ENCODE measurements around the gene STK11IP.
"Not testable (repeated sequence)": the region's sequence is repeated elsewhere in the genome, so short reads cannot be mapped to it uniquely, and the experiment has no call there.

STK11IP gene

DNA sequence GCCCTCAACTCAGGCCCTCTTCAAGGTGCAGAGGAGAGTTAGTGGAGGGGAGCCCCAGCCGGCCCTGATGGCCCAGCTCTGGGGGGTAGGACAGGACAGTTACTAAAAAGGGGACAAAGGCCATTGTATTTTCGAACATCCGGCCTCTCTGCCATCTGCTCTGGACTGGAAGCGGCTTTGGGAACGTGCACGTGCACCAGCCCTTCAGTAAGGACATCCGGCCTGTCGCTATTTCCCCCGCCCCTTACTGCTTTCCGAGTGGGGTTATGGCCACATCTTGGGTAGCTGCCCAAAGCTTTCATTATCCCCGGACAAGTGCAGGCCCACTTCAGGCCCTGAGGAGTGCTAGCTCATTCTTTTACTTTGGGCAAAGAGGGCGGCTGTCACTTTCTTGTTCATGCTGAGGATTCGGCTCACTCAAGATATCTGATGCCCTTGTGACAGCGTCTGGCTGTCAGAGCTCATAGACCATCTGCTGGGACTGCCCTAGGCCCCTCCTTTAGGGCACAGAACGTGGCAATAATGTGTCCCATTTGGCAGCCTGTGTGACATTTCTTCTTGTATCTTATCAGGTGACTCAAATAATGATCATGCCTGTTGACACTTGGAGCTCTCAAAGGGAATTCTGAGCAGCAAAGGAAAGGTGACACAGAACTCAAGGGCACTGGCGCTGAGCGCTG lies 47.3 kb downstream of the STK11IP start:
- Histone ChIP-seq H3K9ac (ENCODE audit: low read depth, low read length) (no peak overlapping the region), H3K4me3 (ENCODE audit: low read depth, low read length) (no peak overlapping the region), H3K27ac (ENCODE audit: low read depth, low read length) (peak overlapping the region; percentile 65), H3K9me3 (ENCODE audit: control insufficient read depth, insufficient read depth, low read length) (no peaks in the 10 kb centered on the region), H3K4me1 (ENCODE audit: control insufficient read depth, insufficient read depth, low read length) (peaks cover 15% of the 10 kb centered on the region), H3K36me3 (ENCODE audit: control insufficient read depth, insufficient read depth, low read length) (no peaks in the 10 kb centered on the region; the same call in 1 of the 2 replicates), H3K27me3 (ENCODE audit: control insufficient read depth, insufficient read depth, low read length) (peaks cover 6% of the 10 kb centered on the region)

- Histone ChIP-seq H3K4me3 (ENCODE audit: low read depth, low read length) (no peak overlapping the region), H3K4me1 (ENCODE audit: control insufficient read depth, insufficient read depth, low read length) (peaks cover 15% of the 10 kb centered on the region), H3K27ac (ENCODE audit: low read depth, low read length) (no peak overlapping the region), H3K9me3 (ENCODE audit: control insufficient read depth, insufficient read depth, low read length) (no peaks in the 10 kb centered on the region), H3K36me3 (ENCODE audit: control insufficient read depth, insufficient read depth, low read length) (no peaks in the 10 kb centered on the region; the same call in 1 of the 2 replicates), H3K9ac (ENCODE audit: low read depth, low read length) (no peak overlapping the region), H3K27me3 (ENCODE audit: control insufficient read depth, insufficient read depth, low read length) (peaks cover 6% of the 10 kb centered on the region)
Observed at GRCh38 chr2:219645631-219646527, 48.2 kb downstream of the STK11IP start.

- Histone ChIP-seq H3K27me3 (ENCODE audit: control insufficient read depth, insufficient read depth, low read length) (peaks cover under 1% of the 10 kb centered on the region; the same call in 1 of the 2 replicates), H3K4me3 (ENCODE audit: low read depth, low read length) (no peak overlapping the region), H3K36me3 (ENCODE audit: control insufficient read depth, insufficient read depth, low read length) (no peaks in the 10 kb centered on the region), H3K9me3 (ENCODE audit: control insufficient read depth, insufficient read depth, low read length) (no peaks in the 10 kb centered on the region), H3K9ac (ENCODE audit: low read depth, low read length) (no peak overlapping the region), H3K4me1 (ENCODE audit: control insufficient read depth, insufficient read depth, low read length) (peaks cover 10% of the 10 kb centered on the region), H3K27ac (ENCODE audit: low read depth, low read length) (no peak overlapping the region)
Observed at GRCh38 chr2:219648176-219648575, 50.5 kb downstream of the STK11IP start.

- Histone ChIP-seq H3K4me1 (ENCODE audit: control insufficient read depth, insufficient read depth, low read length) (peaks cover 10% of the 10 kb centered on the region), H3K4me3 (ENCODE audit: low read depth, low read length) (no peak overlapping the region), H3K9ac (ENCODE audit: low read depth, low read length) (no peak overlapping the region), H3K36me3 (ENCODE audit: control insufficient read depth, insufficient read depth, low read length) (no peaks in the 10 kb centered on the region), H3K9me3 (ENCODE audit: control insufficient read depth, insufficient read depth, low read length) (no peaks in the 10 kb centered on the region), H3K27me3 (ENCODE audit: control insufficient read depth, insufficient read depth, low read length) (no peaks in the 10 kb centered on the region), H3K27ac (ENCODE audit: low read depth, low read length) (no peak overlapping the region)
Observed at GRCh38 chr2:219648963-219649362, 51.3 kb downstream of the STK11IP start.

DNA sequence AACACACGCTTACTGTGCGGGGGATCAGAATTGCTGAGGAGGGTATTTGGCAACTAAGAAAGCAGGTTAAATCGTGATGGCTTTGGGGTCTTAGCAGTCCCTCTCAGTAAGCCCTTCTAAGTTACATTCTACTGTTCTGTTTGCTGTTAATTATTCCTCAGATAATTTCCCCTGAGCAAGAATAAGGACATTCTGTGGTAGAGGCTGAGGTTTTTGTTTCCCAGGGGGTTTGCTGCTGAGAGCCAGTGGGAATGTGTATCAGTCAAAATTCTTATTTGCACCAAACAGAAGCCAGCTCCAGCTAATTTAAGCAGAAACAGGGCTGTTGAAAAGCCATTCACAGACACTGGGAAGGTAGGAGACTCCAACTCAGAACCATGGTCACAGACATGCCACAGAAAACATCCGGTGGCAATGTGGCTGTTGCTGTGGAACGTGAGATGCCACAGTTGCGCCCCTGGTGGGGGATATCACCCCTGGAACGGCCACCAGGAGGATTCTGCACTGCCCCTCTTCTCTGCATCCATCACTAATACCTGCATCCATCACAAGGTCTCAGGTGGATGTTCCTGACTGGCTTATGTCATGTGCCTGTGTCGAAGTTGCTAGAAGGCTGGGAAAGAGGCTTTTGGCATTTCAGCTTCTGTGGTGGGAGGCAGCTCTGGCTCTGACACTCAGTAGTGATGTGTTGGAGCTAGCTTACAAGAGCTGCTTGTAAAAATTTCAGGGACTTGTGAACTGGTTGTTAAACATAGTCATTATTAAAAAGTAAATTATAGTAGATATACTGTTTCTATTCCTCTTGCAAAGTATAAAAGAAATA lies 53.0 kb downstream of the STK11IP start:
- Histone ChIP-seq H3K27me3 (ENCODE audit: control insufficient read depth, insufficient read depth, low read length) (no peaks in the 10 kb centered on the region), H3K9ac (ENCODE audit: low read depth, low read length) (no peak overlapping the region), H3K4me3 (ENCODE audit: low read depth, low read length) (no peak overlapping the region), H3K4me1 (ENCODE audit: control insufficient read depth, insufficient read depth, low read length) (peaks cover 4% of the 10 kb centered on the region), H3K36me3 (ENCODE audit: control insufficient read depth, insufficient read depth, low read length) (no peaks in the 10 kb centered on the region), H3K9me3 (ENCODE audit: control insufficient read depth, insufficient read depth, low read length) (no peaks in the 10 kb centered on the region), H3K27ac (ENCODE audit: low read depth, low read length) (no peak overlapping the region)

DNA sequence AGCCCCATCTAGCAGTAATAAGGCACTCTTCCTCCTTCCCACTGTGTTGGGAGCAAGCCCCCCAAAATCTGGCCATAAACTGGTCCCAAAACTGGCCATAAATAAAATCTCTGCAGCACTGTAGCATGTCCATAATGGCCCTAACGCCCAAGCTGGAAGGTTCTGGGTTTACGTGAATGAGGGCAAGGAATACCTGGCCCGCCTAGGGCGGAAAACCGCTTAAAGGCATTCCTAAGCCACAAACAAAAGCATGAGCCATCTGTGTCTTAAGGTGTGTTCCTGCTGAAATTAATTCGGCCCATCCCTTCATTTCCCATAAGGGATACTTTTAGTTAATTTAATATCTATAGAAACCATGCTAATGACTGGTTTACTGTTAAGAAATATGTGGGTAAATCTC lies 54.0 kb downstream of the STK11IP start:
- not testable (repeated sequence) for H3K27ac ChIP-seq (ENCODE audit: low read depth, low read length); H3K9me3 ChIP-seq (ENCODE audit: control insufficient read depth, insufficient read depth, low read length); H3K36me3 ChIP-seq (ENCODE audit: control insufficient read depth, insufficient read depth, low read length); H3K4me1 ChIP-seq (ENCODE audit: control insufficient read depth, insufficient read depth, low read length); H3K4me3 ChIP-seq (ENCODE audit: low read depth, low read length); H3K27me3 ChIP-seq (ENCODE audit: control insufficient read depth, insufficient read depth, low read length); H3K9ac ChIP-seq (ENCODE audit: low read depth, low read length)

GRCh38 chr2:219656526-219656925 lies 58.9 kb downstream of the STK11IP start:
- no peaks in the 10 kb centered on the region for H3K27me3 ChIP-seq (ENCODE audit: control insufficient read depth, insufficient read depth, low read length)
- no peak overlapping the region for H3K9ac ChIP-seq (ENCODE audit: low read depth, low read length)
- no peaks in the 10 kb centered on the region for H3K4me1 ChIP-seq (ENCODE audit: control insufficient read depth, insufficient read depth, low read length)
- no peaks in the 10 kb centered on the region for H3K36me3 ChIP-seq (ENCODE audit: control insufficient read depth, insufficient read depth, low read length)
- H3K9me3 ChIP-seq (ENCODE audit: control insufficient read depth, insufficient read depth, low read length): peaks cover 5% of the 10 kb centered on the region; the same call in 1 of the 2 replicates
- H3K27ac ChIP-seq (ENCODE audit: low read depth, low read length): no peak overlapping the region
- no peak overlapping the region for H3K4me3 ChIP-seq (ENCODE audit: low read depth, low read length)

DNA sequence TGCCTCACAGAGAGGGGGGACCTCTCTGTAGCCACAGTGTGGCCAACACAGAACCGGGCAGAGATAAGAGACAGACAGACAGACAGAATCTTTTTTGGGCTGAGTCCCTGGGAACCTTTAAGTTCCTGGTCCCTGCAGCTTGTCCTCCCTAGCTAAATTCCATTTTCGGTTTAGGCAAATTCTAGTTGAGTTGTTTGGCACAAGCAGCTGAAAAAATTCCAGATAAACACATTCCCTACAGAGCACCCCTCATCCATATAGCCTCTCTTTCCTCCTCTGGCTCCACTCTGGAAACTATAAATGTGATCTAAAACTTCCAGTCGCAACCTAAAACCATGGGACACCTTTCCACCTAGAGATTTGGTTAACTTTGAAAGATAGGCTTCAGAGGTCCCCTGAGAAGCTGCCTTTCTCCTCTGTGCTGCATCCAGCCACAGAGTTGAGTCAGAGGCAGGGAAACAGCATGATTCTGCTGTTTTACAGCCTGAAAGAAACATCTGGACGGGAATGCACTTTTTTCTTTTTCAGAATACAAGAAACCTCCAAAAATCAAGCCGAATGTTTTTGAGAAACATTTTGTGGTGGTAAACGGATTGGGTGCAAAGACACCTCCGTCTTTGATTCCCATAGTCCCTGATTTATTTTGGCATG lies 60.7 kb downstream of the STK11IP start:
- Histone ChIP-seq H3K27me3 (ENCODE audit: control insufficient read depth, insufficient read depth, low read length) (no peaks in the 10 kb centered on the region), H3K36me3 (ENCODE audit: control insufficient read depth, insufficient read depth, low read length) (no peaks in the 10 kb centered on the region)

DNA sequence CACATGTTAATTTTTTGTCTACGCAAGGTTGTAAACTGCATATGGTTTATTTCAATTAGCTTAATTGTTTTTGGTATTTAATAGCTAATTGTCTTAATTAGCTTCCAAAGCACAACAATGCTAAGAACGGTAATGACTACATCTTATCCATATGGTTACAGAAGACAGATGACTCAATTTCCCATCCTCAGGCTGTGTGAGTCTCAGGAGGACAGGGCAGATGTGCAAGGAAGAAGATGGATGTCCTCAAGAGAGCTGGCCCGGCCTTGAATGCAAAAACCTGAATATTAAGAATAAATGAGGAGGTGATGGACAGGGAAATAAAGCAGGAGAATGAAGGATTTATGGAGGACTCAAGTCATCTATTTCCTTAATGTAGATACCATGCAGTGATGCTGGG lies 61.2 kb downstream of the STK11IP start:
- peaks cover 6% of the 10 kb centered on the region; the same call in 1 of the 2 replicates for H3K9me3 ChIP-seq (ENCODE audit: control insufficient read depth, insufficient read depth, low read length)
- no peak overlapping the region for H3K9ac ChIP-seq (ENCODE audit: low read depth, low read length)
- no peak overlapping the region for H3K27ac ChIP-seq (ENCODE audit: low read depth, low read length)
- peaks cover 12% of the 10 kb centered on the region; the same call in 1 of the 2 replicates for H3K4me1 ChIP-seq (ENCODE audit: control insufficient read depth, insufficient read depth, low read length)
- H3K27me3 ChIP-seq (ENCODE audit: control insufficient read depth, insufficient read depth, low read length): no peaks in the 10 kb centered on the region
- H3K4me3 ChIP-seq (ENCODE audit: low read depth, low read length): no peak overlapping the region
- no peaks in the 10 kb centered on the region for H3K36me3 ChIP-seq (ENCODE audit: control insufficient read depth, insufficient read depth, low read length)

More for the DNA sequence above, 60.7 kb downstream of the STK11IP start:
- Histone ChIP-seq H3K4me3 (ENCODE audit: low read depth, low read length) (no peak overlapping the region), H3K4me1 (ENCODE audit: control insufficient read depth, insufficient read depth, low read length) (peaks cover 12% of the 10 kb centered on the region; the same call in 1 of the 2 replicates), H3K27ac (ENCODE audit: low read depth, low read length) (no peak overlapping the region), H3K9ac (ENCODE audit: low read depth, low read length) (no peak overlapping the region), H3K9me3 (ENCODE audit: control insufficient read depth, insufficient read depth, low read length) (peaks cover 6% of the 10 kb centered on the region; the same call in 1 of the 2 replicates)

DNA sequence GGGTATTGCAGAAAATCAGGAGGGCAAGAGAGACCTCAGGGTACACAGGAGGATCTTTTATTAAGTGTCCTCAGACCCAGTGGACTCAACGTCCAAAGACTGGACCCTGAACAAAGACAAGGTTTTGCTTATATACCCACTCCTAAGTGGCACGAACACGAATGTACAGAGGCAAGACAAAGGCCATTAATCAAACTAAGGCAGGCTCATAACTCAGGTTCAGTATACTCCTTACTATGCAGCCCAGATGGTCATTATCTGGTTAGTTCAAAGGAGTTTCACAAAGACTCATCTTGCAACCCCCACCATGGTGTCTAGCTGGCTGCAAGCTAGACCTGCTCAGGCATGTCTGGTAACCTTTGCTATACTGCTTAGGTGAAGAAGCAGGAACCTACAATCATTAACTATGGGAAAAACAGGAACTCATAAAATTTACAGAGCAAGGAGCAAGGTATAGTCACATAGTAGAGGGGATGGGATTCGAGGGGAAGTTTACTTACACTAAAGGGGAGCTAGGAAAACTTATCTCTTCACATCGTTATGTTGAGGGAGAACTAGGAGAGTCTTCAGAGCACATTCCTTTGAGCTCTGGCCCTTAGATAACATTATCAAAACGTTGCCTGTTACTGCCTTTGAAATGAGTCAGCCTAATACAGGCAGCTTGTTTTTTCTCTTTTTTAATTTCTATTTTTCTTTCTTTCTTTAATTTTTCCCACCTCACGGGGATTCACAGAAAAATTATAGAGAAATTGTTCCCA lies 63.7 kb downstream of the STK11IP start:
- peaks cover 12% of the 10 kb centered on the region; the same call in 1 of the 2 replicates for H3K4me1 ChIP-seq (ENCODE audit: control insufficient read depth, insufficient read depth, low read length)
- no peak overlapping the region for H3K9ac ChIP-seq (ENCODE audit: low read depth, low read length)
- H3K4me3 ChIP-seq (ENCODE audit: low read depth, low read length): no peak overlapping the region
- no peaks in the 10 kb centered on the region for H3K36me3 ChIP-seq (ENCODE audit: control insufficient read depth, insufficient read depth, low read length)
- peaks cover 6% of the 10 kb centered on the region; the same call in 1 of the 2 replicates for H3K9me3 ChIP-seq (ENCODE audit: control insufficient read depth, insufficient read depth, low read length)
- no peaks in the 10 kb centered on the region for H3K27me3 ChIP-seq (ENCODE audit: control insufficient read depth, insufficient read depth, low read length)
- H3K27ac ChIP-seq (ENCODE audit: low read depth, low read length): peak overlapping the region; percentile 74
